ENCODE measurements around the gene TBATA.

The TBATA gene

GRCh38 chr10:70803775-70804420 lies 18.7 kb upstream of the TBATA start:
- Histone ChIP-seq H3K27ac (ENCODE audit: low read length, poor library complexity, severe bottlenecking) (no peak overlapping the region), H4K91ac (ENCODE audit: low read length) (no peak overlapping the region), H3K79me1 (replicated peaks; ENCODE audit: low read length, poor library complexity, severe bottlenecking) (no peaks in the 10 kb centered on the region), H3K4me2 (ENCODE audit: low read length, poor library complexity, severe bottlenecking) (no peak overlapping the region), H3K27me3 (ENCODE audit: control insufficient read depth in 1 of 2, insufficient read depth in 1 of 2, low read length in 2 of 2) (peaks cover 12 to 15% of the 10 kb centered on the region in 2 experiments), H2AK5ac (ENCODE audit: low read length, severe bottlenecking) (no peak overlapping the region), H3K4me3 (ENCODE audit: insufficient read depth in 1 of 2, low read depth in 1 of 2, low read length in 2 of 2) (no peak overlapping the region), H3K4me1 (ENCODE audit: control insufficient read depth, insufficient read depth, low read depth, low read length) (peaks cover 1% of the 10 kb centered on the region), H2BK120ac (ENCODE audit: low read depth, low read length) (no peak overlapping the region), H3K4ac (ENCODE audit: low read depth in 1 of 2, low read length in 2 of 2) (no peak overlapping the region), H3K23ac (ENCODE audit: low read length in 2 of 2) (no peak overlapping the region), H3K9me3 (ENCODE audit: control insufficient read depth, low read length) (no peaks in the 10 kb centered on the region), H2BK15ac (ENCODE audit: low read depth, poor library complexity, severe bottlenecking) (no peak overlapping the region), H2BK12ac (ENCODE audit: low read length in 2 of 2) (no peak overlapping the region), H3K9ac (ENCODE audit: low read length) (no peak overlapping the region), H2BK5ac (ENCODE audit: low read depth, low read length, poor library complexity, severe bottlenecking) (no peak overlapping the region), H3K36me3 (ENCODE audit: control insufficient read depth in 1 of 2, insufficient read depth in 2 of 2, low read depth in 1 of 2, low read length in 2 of 2) (no peaks in the 10 kb centered on the region), H4K8ac (ENCODE audit: low read length) (no peak overlapping the region), H2AFZ (ENCODE audit: low read depth, low read length) (no peak overlapping the region), H3K18ac (ENCODE audit: low read depth in 1 of 2, low read length in 2 of 2) (no peak overlapping the region), H3K14ac (ENCODE audit: low read length in 2 of 2) (no peak overlapping the region)
- 77% methylated on average over 2 of the region's 2 CpGs for WGBS
- DNase-seq = no peak

GRCh38 chr10:70801854-70802253 lies 16.7 kb upstream of the TBATA start:
- Histone ChIP-seq H2BK120ac (ENCODE audit: low read depth, low read length) (no peak overlapping the region), H3K4me2 (ENCODE audit: low read length, poor library complexity, severe bottlenecking) (no peak overlapping the region), H3K27ac (ENCODE audit: low read length, poor library complexity, severe bottlenecking) (no peak overlapping the region), H2AK5ac (ENCODE audit: low read length, severe bottlenecking) (no peak overlapping the region), H3K4me1 (ENCODE audit: control insufficient read depth, insufficient read depth, low read depth, low read length) (no peaks in the 10 kb centered on the region), H3K23ac (ENCODE audit: low read length in 2 of 2) (no peak overlapping the region), H3K36me3 (ENCODE audit: control insufficient read depth in 1 of 2, insufficient read depth in 2 of 2, low read depth in 1 of 2, low read length in 2 of 2) (no peaks in the 10 kb centered on the region), H4K8ac (ENCODE audit: low read length) (no peak overlapping the region), H3K14ac (ENCODE audit: low read length in 2 of 2) (no peak overlapping the region), H3K79me1 (replicated peaks; ENCODE audit: low read length, poor library complexity, severe bottlenecking) (no peaks in the 10 kb centered on the region), H2BK12ac (ENCODE audit: low read length in 2 of 2) (no peak overlapping the region), H3K4ac (ENCODE audit: low read depth in 1 of 2, low read length in 2 of 2) (no peak overlapping the region), H2BK5ac (ENCODE audit: low read depth, low read length, poor library complexity, severe bottlenecking) (no peak overlapping the region), H2BK15ac (ENCODE audit: low read depth, poor library complexity, severe bottlenecking) (no peak overlapping the region), H3K9ac (ENCODE audit: low read length) (no peak overlapping the region), H3K27me3 (ENCODE audit: control insufficient read depth in 1 of 2, insufficient read depth in 1 of 2, low read length in 2 of 2) (peaks cover 15 to 23% of the 10 kb centered on the region in 2 experiments), H3K4me3 (ENCODE audit: insufficient read depth in 1 of 2, low read depth in 1 of 2, low read length in 2 of 2) (no peak overlapping the region), H2AFZ (ENCODE audit: low read depth, low read length) (no peak overlapping the region), H3K18ac (ENCODE audit: low read depth in 1 of 2, low read length in 2 of 2) (no peak overlapping the region), H3K9me3 (ENCODE audit: control insufficient read depth, low read length) (peaks cover 2% of the 10 kb centered on the region), H4K91ac (ENCODE audit: low read length) (no peak overlapping the region)
- no CpG with 5 or more reads among the region's 1 CpG for WGBS
- no peak for DNase-seq

- Histone ChIP-seq H4K91ac (ENCODE audit: low read length) (no peak overlapping the region), H3K9ac (ENCODE audit: low read length) (no peak overlapping the region), H3K27ac (ENCODE audit: low read length, poor library complexity, severe bottlenecking) (no peak overlapping the region), H3K23ac (ENCODE audit: low read length in 2 of 2) (no peak overlapping the region), H3K9me3 (ENCODE audit: control insufficient read depth, low read length) (peaks cover 6% of the 10 kb centered on the region), H2BK12ac (ENCODE audit: low read length in 2 of 2) (no peak overlapping the region), H2BK5ac (ENCODE audit: low read depth, low read length, poor library complexity, severe bottlenecking) (no peak overlapping the region), H3K4me3 (ENCODE audit: insufficient read depth in 1 of 2, low read depth in 1 of 2, low read length in 2 of 2) (no peak overlapping the region), H3K79me1 (replicated peaks; ENCODE audit: low read length, poor library complexity, severe bottlenecking) (no peaks in the 10 kb centered on the region), H3K4me1 (ENCODE audit: control insufficient read depth, insufficient read depth, low read depth, low read length) (no peaks in the 10 kb centered on the region), H3K4ac (ENCODE audit: low read depth in 1 of 2, low read length in 2 of 2) (no peak overlapping the region), H3K27me3 (ENCODE audit: control insufficient read depth in 1 of 2, insufficient read depth in 1 of 2, low read length in 2 of 2) (peaks cover 19 to 31% of the 10 kb centered on the region in 2 experiments), H2BK15ac (ENCODE audit: low read depth, poor library complexity, severe bottlenecking) (no peak overlapping the region), H3K36me3 (ENCODE audit: control insufficient read depth in 1 of 2, insufficient read depth in 2 of 2, low read depth in 1 of 2, low read length in 2 of 2) (no peaks in the 10 kb centered on the region), H3K14ac (ENCODE audit: low read length in 2 of 2) (no peak overlapping the region), H4K8ac (ENCODE audit: low read length) (no peak overlapping the region), H3K4me2 (ENCODE audit: low read length, poor library complexity, severe bottlenecking) (no peak overlapping the region), H2AFZ (ENCODE audit: low read depth, low read length) (no peak overlapping the region), H2AK5ac (ENCODE audit: low read length, severe bottlenecking) (no peak overlapping the region), H2BK120ac (ENCODE audit: low read depth, low read length) (no peak overlapping the region), H3K18ac (ENCODE audit: low read depth in 1 of 2, low read length in 2 of 2) (no peak overlapping the region)
- WGBS = 89% methylated on average over 5 of the region's 5 CpGs
- no peak for DNase-seq
These were observed 13.9 kb upstream of the TBATA start for GRCh38 chr10:70799124-70799523.

- H3K9ac ChIP-seq (ENCODE audit: low read length) = no peak overlapping the region
- H2BK15ac ChIP-seq (ENCODE audit: low read depth, poor library complexity, severe bottlenecking) = no peak overlapping the region
- H3K4me1 ChIP-seq (ENCODE audit: control insufficient read depth, insufficient read depth, low read depth, low read length) = no peaks in the 10 kb centered on the region
- no peak overlapping the region for H3K4ac ChIP-seq (ENCODE audit: low read depth in 1 of 2, low read length in 2 of 2)
- peaks cover 19 to 37% of the 10 kb centered on the region in 2 experiments for H3K27me3 ChIP-seq (ENCODE audit: control insufficient read depth in 1 of 2, insufficient read depth in 1 of 2, low read length in 2 of 2)
- no peak overlapping the region for H3K18ac ChIP-seq (ENCODE audit: low read depth in 1 of 2, low read length in 2 of 2)
- no peaks in the 10 kb centered on the region for H3K36me3 ChIP-seq (ENCODE audit: control insufficient read depth in 1 of 2, insufficient read depth in 2 of 2, low read depth in 1 of 2, low read length in 2 of 2)
- no peak overlapping the region for H2BK5ac ChIP-seq (ENCODE audit: low read depth, low read length, poor library complexity, severe bottlenecking)
- H3K4me2 ChIP-seq (ENCODE audit: low read length, poor library complexity, severe bottlenecking) = no peak overlapping the region
- H3K27ac ChIP-seq (ENCODE audit: low read length, poor library complexity, severe bottlenecking) = no peak overlapping the region
- WGBS = 79% methylated on average over 5 of the region's 7 CpGs
- no peak for DNase-seq
- no peak overlapping the region for H3K23ac ChIP-seq (ENCODE audit: low read length in 2 of 2)
- H3K14ac ChIP-seq (ENCODE audit: low read length in 2 of 2) = peak overlapping the region in 1 of 2 experiments; percentile 75
- no peaks in the 10 kb centered on the region for H3K79me1 ChIP-seq (replicated peaks; ENCODE audit: low read length, poor library complexity, severe bottlenecking)
- no peak overlapping the region for H4K91ac ChIP-seq (ENCODE audit: low read length)
- H2AK5ac ChIP-seq (ENCODE audit: low read length, severe bottlenecking) = no peak overlapping the region
- no peak overlapping the region for H3K4me3 ChIP-seq (ENCODE audit: insufficient read depth in 1 of 2, low read depth in 1 of 2, low read length in 2 of 2)
- H3K9me3 ChIP-seq (ENCODE audit: control insufficient read depth, low read length) = peaks cover 6% of the 10 kb centered on the region
- no peak overlapping the region for H2BK12ac ChIP-seq (ENCODE audit: low read length in 2 of 2)
- H2BK120ac ChIP-seq (ENCODE audit: low read depth, low read length) = no peak overlapping the region
- no peak overlapping the region for H4K8ac ChIP-seq (ENCODE audit: low read length)
- H2AFZ ChIP-seq (ENCODE audit: low read depth, low read length) = no peak overlapping the region
These were observed 12.7 kb upstream of the TBATA start for GRCh38 chr10:70797840-70798239.

All from mesenchymal stem cell (in vitro differentiated cells and primary cell).